ENCODE results near the gene RANBP3. TPM values are rescaled to one million over a fixed set of nuclear protein-coding genes. Genes with fewer than 3 reads are reported as not detected.

Gene RANBP3
- polyA plus RNA-seq, 1 of the 3 experiments (the other 2 are of a cell fraction): 84.0 TPM

GRCh38 chr19:5995606-5996005 is 17.7 kb upstream of the RANBP3 start:
- Histone ChIP-seq H3K4me2 (no peak overlapping the region), H3K4me3 (ENCODE audit: low read depth in 2 of 2, low read length in 1 of 2) (no peak overlapping the region), H3K79me2 (ENCODE audit: insufficient read depth) (no peaks in the 10 kb centered on the region), H3K4me1 (ENCODE audit: control insufficient read depth in 1 of 2, insufficient read depth in 2 of 2, low read depth in 1 of 2, low read length in 1 of 2) (peaks cover 0 to 32% of the 10 kb centered on the region in 2 experiments; a peak in 2 of 4 replicates), H3K36me3 (replicated peaks in 1 of 2; ENCODE audit: control insufficient read depth in 1 of 2, insufficient read depth in 2 of 2, low read length in 1 of 2) (peaks cover 2 to 3% of the 10 kb centered on the region in 2 experiments), H3K27me3 (ENCODE audit: insufficient read depth) (no peaks in the 10 kb centered on the region), H4K20me1 (ENCODE audit: insufficient read depth) (no peaks in the 10 kb centered on the region), H3K9ac (no peak overlapping the region), H3K27ac (ENCODE audit: low read depth in 2 of 2, low read length in 1 of 2) (peak overlapping the region in 1 of 2 experiments; percentile 94; a peak in 1 of 4 replicates), H2AFZ (ENCODE audit: low read depth) (no peak overlapping the region), H3F3A (replicated peaks; ENCODE audit: insufficient read depth) (no peaks in the 10 kb centered on the region), H3K9me3 (no peaks in the 10 kb centered on the region), H3K9me2 (no peaks in the 10 kb centered on the region)
- POLR2A ChIA-PET: no interaction called here
- TF ChIP-seq GATA2 (CRISPR knock-in tag; IDR thresholded peaks at IDR 0.05) (no peak), RAD21 (IDR thresholded peaks at IDR 0.05; ENCODE audit: low read length) (no peak), FOSL2 (IDR thresholded peaks at IDR 0.05; ENCODE audit: borderline replicate concordance, low read depth) (no peak), EP300 (IDR thresholded peaks at IDR 0.05; ENCODE audit: borderline replicate concordance in 1 of 2, low read depth in 1 of 2, low read length in 1 of 2) (no peak), MAX (IDR thresholded peaks at IDR 0.05; ENCODE audit: low read depth) (no peak), SIN3A (IDR thresholded peaks at IDR 0.05; ENCODE audit: borderline replicate concordance, low read depth, low read length) (no peak), ELF1 (IDR thresholded peaks at IDR 0.05) (no peak), NFIC (IDR thresholded peaks at IDR 0.05; ENCODE audit: borderline replicate concordance) (no peak), MEF2A (IDR thresholded peaks at IDR 0.05; ENCODE audit: borderline replicate concordance, low read depth) (no peak), JUND (IDR thresholded peaks at IDR 0.05) (no peak)
- DNase-seq: no peak
- WGBS (ENCODE audit: low lambda C conversion rate): 97% methylated on average over 9 of the region's 16 CpGs
- CTCF ChIA-PET: interaction anchor here (1.0 to 3.4 kb wide), 3 partner anchors 8 to 192 kb away, joined by 4 to 17 read pairs (median 13); no protein-coding TSS in a partner anchor

- ChIA-PET CTCF (interaction anchor here (0.6 to 12.1 kb wide), 9 partner anchors 13 to 306 kb away, joined by 3 to 448 read pairs (median 6); no protein-coding TSS in a partner anchor), POLR2A (interaction anchor here (1.0 kb wide), 1 partner anchor 30 kb away, joined by 3 read pairs; no protein-coding TSS in a partner anchor)
- no peaks in the 10 kb centered on the region for H3F3A ChIP-seq (replicated peaks; ENCODE audit: insufficient read depth)
- H2AFZ ChIP-seq (ENCODE audit: low read depth): no peak overlapping the region
- H3K9me2 ChIP-seq: no peaks in the 10 kb centered on the region
- WGBS (ENCODE audit: low lambda C conversion rate): 87% methylated on average over 15 of the region's 29 CpGs
- no peaks in the 10 kb centered on the region for H3K79me2 ChIP-seq (ENCODE audit: insufficient read depth)
- H3K4me3 ChIP-seq (ENCODE audit: low read depth in 2 of 2, low read length in 1 of 2): no peak overlapping the region
- no peaks in the 10 kb centered on the region for H3K9me3 ChIP-seq
- DNase-seq: no peak
- H3K4me1 ChIP-seq (ENCODE audit: control insufficient read depth in 1 of 2, insufficient read depth in 2 of 2, low read depth in 1 of 2, low read length in 1 of 2): peaks cover 0 to 32% of the 10 kb centered on the region in 2 experiments; a peak in 2 of 4 replicates
- no peaks in the 10 kb centered on the region for H4K20me1 ChIP-seq (ENCODE audit: insufficient read depth)
- H3K27me3 ChIP-seq (ENCODE audit: insufficient read depth): no peaks in the 10 kb centered on the region
- no peak for TF ChIP-seq TCF12 (IDR thresholded peaks at IDR 0.05)
- TF ChIP-seq NFIC (IDR thresholded peaks at IDR 0.05; ENCODE audit: borderline replicate concordance): no peak
- 0 out of 2 replicates have a peak, but pooled peaks have one; percentile 0 for TF ChIP-seq RAD21 (IDR thresholded peaks at IDR 0.05; ENCODE audit: low read length)
- H3K36me3 ChIP-seq (replicated peaks in 1 of 2; ENCODE audit: control insufficient read depth in 1 of 2, insufficient read depth in 2 of 2, low read length in 1 of 2): peaks cover 2 to 3% of the 10 kb centered on the region in 2 experiments
- no peak overlapping the region for H3K4me2 ChIP-seq
- H3K9ac ChIP-seq: no peak overlapping the region
- H3K27ac ChIP-seq (ENCODE audit: low read depth in 2 of 2, low read length in 1 of 2): peak overlapping the region in 1 of 2 experiments; percentile 94; a peak in 2 of 4 replicates
These were observed 16.6 kb upstream of the RANBP3 start for GRCh38 chr19:5994405-5995165.
